Measurements from ENCODE around the gene UFSP1.
A peak's percentile ranks its signal among the peaks of the same experiment; 100 is the strongest.

The UFSP1 gene

GRCh38 chr7:100873599-100874299 lies 15.8 kb downstream of the UFSP1 start:
- no peak for DNase-seq (ENCODE audit: extremely low spot score)
- CTCF ChIA-PET = no interaction called here
- TF ChIP-seq CTCF (IDR thresholded peaks at IDR 0.05; ENCODE audit: control extremely low read depth, extremely low read depth, low read depth, missing control alignments) = no peak
- POLR2A ChIA-PET = interaction anchor here (0.6 to 1.1 kb wide), 2 partner anchors 21 to 238 kb away, joined by 4 to 8 read pairs; no protein-coding TSS in a partner anchor

- ChIA-PET CTCF (interaction anchor here (1.4 kb wide), 1 partner anchor 15 kb away, joined by 4 read pairs; the partner anchor contains the start of gene SLC12A9), POLR2A (no interaction called here)
These were observed 21.6 kb downstream of the UFSP1 start for GRCh38 chr7:100867776-100868485.

GRCh38 chr7:100867040-100867775 lies 22.3 kb downstream of the UFSP1 start, which contains the start of gene TRIP6:
Gene TRIP6 (plus strand): TSS chr7:100867387. CDS start chr7:100867498, 111 bp downstream.
- DNase-seq (ENCODE audit: extremely low spot score) = peak; percentile 83
- CTCF ChIA-PET = interaction anchor here (0.8 to 1.4 kb wide), 2 partner anchors 15 to 277 kb away, joined by 3 to 4 read pairs; partner anchors contain the start of gene SLC12A9
- TF ChIP-seq CTCF (IDR thresholded peaks at IDR 0.05; ENCODE audit: control extremely low read depth, extremely low read depth, low read depth, missing control alignments) = no peak
- POLR2A ChIA-PET = interaction anchor here (0.7 kb wide), 1 partner anchor 15 kb away, joined by 3 read pairs; the partner anchor contains the start of gene SLC12A9

More at GRCh38 chr7:100867776-100868485, 21.6 kb downstream of the UFSP1 start:
- no peak for TF ChIP-seq CTCF (IDR thresholded peaks at IDR 0.05; ENCODE audit: control extremely low read depth, extremely low read depth, low read depth, missing control alignments)
- no peak for DNase-seq (ENCODE audit: extremely low spot score)

GRCh38 chr7:100866729-100867039 lies 22.8 kb downstream of the UFSP1 start:
- TF ChIP-seq CTCF (IDR thresholded peaks at IDR 0.05; ENCODE audit: control extremely low read depth, extremely low read depth, low read depth, missing control alignments) = no peak
- ChIA-PET CTCF (interaction anchor here (0.8 to 1.4 kb wide), 2 partner anchors 14 to 277 kb away, joined by 3 to 4 read pairs; partner anchors contain the start of gene SLC12A9), POLR2A (interaction anchor here (0.7 kb wide), 1 partner anchor 14 kb away, joined by 3 read pairs; the partner anchor contains the start of gene SLC12A9)
- no peak for DNase-seq (ENCODE audit: extremely low spot score)

- TF ChIP-seq CTCF (IDR thresholded peaks at IDR 0.05; ENCODE audit: control extremely low read depth, extremely low read depth, low read depth, missing control alignments) = no peak
- ChIA-PET POLR2A (no interaction called here), CTCF (interaction anchor here (0.8 to 1.4 kb wide), 2 partner anchors 13 to 278 kb away, joined by 3 to 4 read pairs; partner anchors contain the start of gene SLC12A9)
- no peak for DNase-seq (ENCODE audit: extremely low spot score)
These were observed 23.4 kb downstream of the UFSP1 start for GRCh38 chr7:100865938-100866728.
